ENCODE data around the gene KDM8. TPM values are rescaled to one million over a fixed set of nuclear protein-coding genes. Genes with fewer than 3 reads are reported as not detected.
A peak's percentile ranks its signal among the peaks of the same experiment; 100 is the strongest.
"Not testable (repeated sequence)": the region's sequence is repeated elsewhere in the genome, so short reads cannot be mapped to it uniquely, and the experiment has no call there.

The KDM8 gene
- total RNA-seq, 1 donor from 2014 or later = 12.5 TPM

GRCh38 chr16:27257271-27257670, 53.9 kb downstream of the KDM8 start:
- no peak for TF ChIP-seq CTCF (IDR thresholded peaks at IDR 0.05; ENCODE audit: unreplicated experiment)

GRCh38 chr16:27258241-27258734, 55.0 kb downstream of the KDM8 start:
- Mint-ChIP-seq H3K27ac (peak overlapping the region; percentile 1), H3K36me3 (ENCODE audit: insufficient read depth) (peaks cover 6% of the 10 kb centered on the region), H3K27me3 (no peaks in the 10 kb centered on the region), H3K4me1 (ENCODE audit: low read depth) (peaks cover 17% of the 10 kb centered on the region), H3K9me3 (ENCODE audit: low read depth) (no peaks in the 10 kb centered on the region), H3K4me3 (ENCODE audit: low read depth) (no peak overlapping the region)
- no peak for TF ChIP-seq CTCF (IDR thresholded peaks at IDR 0.05; ENCODE audit: unreplicated experiment)
- DNase-seq (ENCODE audit: low spot score, unreplicated experiment) = no peak

More at GRCh38 chr16:27257271-27257670, 53.9 kb downstream of the KDM8 start:
- Mint-ChIP-seq H3K27me3 (no peaks in the 10 kb centered on the region), H3K9me3 (ENCODE audit: low read depth) (no peaks in the 10 kb centered on the region), H3K27ac (no peak overlapping the region), H3K4me3 (ENCODE audit: low read depth) (no peak overlapping the region), H3K4me1 (ENCODE audit: low read depth) (peaks cover 13% of the 10 kb centered on the region), H3K36me3 (ENCODE audit: insufficient read depth) (peaks cover 6% of the 10 kb centered on the region)
- no peak for DNase-seq (ENCODE audit: low spot score, unreplicated experiment)

- DNase-seq (ENCODE audit: low spot score, unreplicated experiment) = no peak
- Mint-ChIP-seq H3K4me1 (ENCODE audit: low read depth) (peaks cover 15% of the 10 kb centered on the region), H3K4me3 (ENCODE audit: low read depth) (no peak overlapping the region), H3K27me3 (no peaks in the 10 kb centered on the region), H3K27ac (no peak overlapping the region), H3K36me3 (ENCODE audit: insufficient read depth) (peaks cover 3% of the 10 kb centered on the region), H3K9me3 (ENCODE audit: low read depth) (no peaks in the 10 kb centered on the region)
- TF ChIP-seq CTCF (IDR thresholded peaks at IDR 0.05; ENCODE audit: unreplicated experiment) = no peak
These were observed 56.4 kb downstream of the KDM8 start for GRCh38 chr16:27259710-27260109.

- peaks cover 17% of the 10 kb centered on the region for H3K4me1 Mint-ChIP-seq (ENCODE audit: low read depth)
- H3K27ac Mint-ChIP-seq, H3K27me3 Mint-ChIP-seq: not testable (repeated sequence)
These were observed 59.6 kb downstream of the KDM8 start for GRCh38 chr16:27262904-27263423.

GRCh38 chr16:27264151-27264550, 60.8 kb downstream of the KDM8 start:
- Mint-ChIP-seq H3K4me1 (ENCODE audit: low read depth) (peaks cover 16% of the 10 kb centered on the region), H3K27me3 (no peaks in the 10 kb centered on the region), H3K36me3 (ENCODE audit: insufficient read depth) (no peaks in the 10 kb centered on the region), H3K9me3 (ENCODE audit: low read depth) (no peaks in the 10 kb centered on the region), H3K27ac (no peak overlapping the region), H3K4me3 (ENCODE audit: low read depth) (no peak overlapping the region)
- TF ChIP-seq CTCF (IDR thresholded peaks at IDR 0.05; ENCODE audit: unreplicated experiment) = no peak
- DNase-seq (ENCODE audit: low spot score, unreplicated experiment) = no peak

More at GRCh38 chr16:27262904-27263423, 59.6 kb downstream of the KDM8 start:
- not testable (repeated sequence) for H3K9me3 Mint-ChIP-seq (ENCODE audit: low read depth); H3K4me3 Mint-ChIP-seq (ENCODE audit: low read depth); DNase-seq (ENCODE audit: low spot score, unreplicated experiment); H3K36me3 Mint-ChIP-seq (ENCODE audit: insufficient read depth)

- Mint-ChIP-seq H3K4me3 (ENCODE audit: low read depth) (no peak overlapping the region), H3K9me3 (ENCODE audit: low read depth) (no peaks in the 10 kb centered on the region), H3K4me1 (ENCODE audit: low read depth) (peaks cover 15% of the 10 kb centered on the region), H3K27ac (no peak overlapping the region), H3K36me3 (ENCODE audit: insufficient read depth) (no peaks in the 10 kb centered on the region), H3K27me3 (no peaks in the 10 kb centered on the region)
- TF ChIP-seq CTCF (IDR thresholded peaks at IDR 0.05; ENCODE audit: unreplicated experiment) = no peak
- no peak for DNase-seq (ENCODE audit: low spot score, unreplicated experiment)
These were observed 62.7 kb downstream of the KDM8 start for GRCh38 chr16:27265982-27266381.

All from progenitor cell of endocrine pancreas (in vitro differentiated cells).